ENCODE data around the gene HSPB7.
"Not testable (repeated sequence)": the region's sequence is repeated elsewhere in the genome, so short reads cannot be mapped to it uniquely, and the experiment has no call there.

The HSPB7 gene

DNA sequence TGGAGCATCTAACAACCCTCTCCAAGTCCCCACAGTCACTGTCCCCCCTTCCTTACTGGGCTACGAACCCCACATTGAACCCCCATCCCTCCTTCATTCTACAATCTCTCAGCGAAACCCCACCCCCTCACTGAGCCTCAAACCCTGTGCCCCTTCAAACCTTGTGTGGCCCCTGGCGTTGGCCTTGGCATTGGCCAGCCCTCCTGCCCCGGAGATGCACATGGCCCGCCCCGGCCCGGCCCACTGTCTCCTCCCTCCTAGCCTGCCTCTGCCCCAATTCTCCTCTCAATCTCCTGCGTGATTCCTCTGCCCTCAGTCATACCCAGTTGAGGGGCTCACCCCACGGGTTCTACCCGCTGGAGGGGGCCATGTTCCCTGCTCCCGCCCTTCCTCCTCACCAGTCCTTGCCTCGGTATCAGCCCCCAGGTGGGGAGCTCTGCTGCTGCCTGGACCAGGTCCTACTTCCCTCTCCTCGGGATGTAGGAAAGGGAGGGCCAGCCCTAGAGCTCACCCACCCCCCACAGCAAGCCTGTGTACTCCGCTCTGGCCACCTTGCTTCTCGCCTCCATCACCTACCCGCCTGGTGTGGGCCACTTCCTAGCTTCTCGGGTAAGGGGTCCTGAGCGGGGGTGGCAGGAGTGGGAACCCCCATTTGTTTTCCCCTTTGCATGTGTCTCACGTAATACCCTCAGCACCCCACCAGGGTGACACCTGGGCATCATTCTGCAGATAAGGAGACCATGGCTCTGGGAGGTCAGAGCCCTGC is 10.6 kb upstream of the HSPB7 start:
- Histone ChIP-seq H3K4me1 (ENCODE audit: insufficient read depth, insufficient read length) (peaks cover 2% of the 10 kb centered on the region), H3K27me3 (ENCODE audit: insufficient read depth, insufficient read length) (no peaks in the 10 kb centered on the region), H3K4me3 (ENCODE audit: insufficient read length, low read depth) (no peak overlapping the region), H3K9ac (ENCODE audit: insufficient read length, low read depth) (no peak overlapping the region), H3K36me3 (ENCODE audit: insufficient read depth, insufficient read length, low read length) (no peaks in the 10 kb centered on the region), H3K9me3 (ENCODE audit: insufficient read depth, low read length) (no peaks in the 10 kb centered on the region)
- no peak for DNase-seq (ENCODE audit: low read depth, low spot score)
- TF ChIP-seq YY1 (IDR thresholded peaks at IDR 0.05; ENCODE audit: insufficient read depth, insufficient read length) (no peak), SUZ12 (IDR thresholded peaks at IDR 0.05; ENCODE audit: extremely low read depth, insufficient read depth, insufficient read length) (no peak), ZNF274 (IDR thresholded peaks at IDR 0.05; ENCODE audit: low read depth, low read length) (no peak)

DNA sequence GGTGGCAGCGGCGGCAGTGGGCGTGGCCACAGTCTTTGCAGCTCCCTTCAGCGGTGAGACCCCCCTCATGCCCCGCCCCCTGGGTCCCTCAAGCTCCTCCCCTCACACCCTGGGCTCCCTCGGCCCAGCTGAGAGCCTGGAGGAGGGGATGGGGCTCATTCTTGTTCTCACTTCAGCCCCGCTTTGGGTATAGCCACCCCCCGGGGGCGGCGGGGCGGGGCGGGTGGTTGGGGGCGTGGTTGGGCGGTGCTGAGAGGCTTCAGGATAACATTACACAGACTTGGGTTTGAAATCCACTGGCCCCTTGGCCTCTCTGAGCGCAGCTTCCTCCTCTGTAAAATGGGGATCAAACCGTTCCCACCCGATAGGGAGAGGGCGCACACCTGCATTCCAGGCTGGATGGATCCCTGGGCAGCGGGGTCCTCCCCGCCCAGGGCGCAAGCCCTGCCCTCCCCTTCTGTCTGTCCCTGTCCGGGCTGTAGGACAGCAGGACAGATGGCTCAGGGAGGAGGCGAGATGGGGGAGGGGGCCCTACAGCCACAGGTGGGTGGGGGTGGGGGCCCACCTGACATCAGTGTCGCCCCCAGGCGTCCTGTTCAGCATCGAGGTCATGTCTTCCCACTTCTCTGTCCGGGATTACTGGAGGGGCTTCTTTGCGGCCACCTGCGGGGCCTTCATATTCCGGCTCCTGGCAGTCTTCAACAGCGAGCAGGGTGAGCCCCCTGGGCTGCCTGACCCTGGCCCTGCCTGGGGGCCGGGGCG is 9.1 kb upstream of the HSPB7 start:
- TF ChIP-seq SUZ12 (IDR thresholded peaks at IDR 0.05; ENCODE audit: extremely low read depth, insufficient read depth, insufficient read length) (no peak), YY1 (IDR thresholded peaks at IDR 0.05; ENCODE audit: insufficient read depth, insufficient read length) (no peak), ZNF274 (IDR thresholded peaks at IDR 0.05; ENCODE audit: low read depth, low read length) (no peak)
- Histone ChIP-seq H3K27me3 (ENCODE audit: insufficient read depth, insufficient read length) (no peaks in the 10 kb centered on the region), H3K9me3 (ENCODE audit: insufficient read depth, low read length) (no peaks in the 10 kb centered on the region), H3K9ac (ENCODE audit: insufficient read length, low read depth) (peak overlapping the region; percentile 61), H3K4me3 (ENCODE audit: insufficient read length, low read depth) (no peak overlapping the region), H3K36me3 (ENCODE audit: insufficient read depth, insufficient read length, low read length) (no peaks in the 10 kb centered on the region), H3K4me1 (ENCODE audit: insufficient read depth, insufficient read length) (no peaks in the 10 kb centered on the region)
- peak; percentile 70 for DNase-seq (ENCODE audit: low read depth, low spot score)

DNA sequence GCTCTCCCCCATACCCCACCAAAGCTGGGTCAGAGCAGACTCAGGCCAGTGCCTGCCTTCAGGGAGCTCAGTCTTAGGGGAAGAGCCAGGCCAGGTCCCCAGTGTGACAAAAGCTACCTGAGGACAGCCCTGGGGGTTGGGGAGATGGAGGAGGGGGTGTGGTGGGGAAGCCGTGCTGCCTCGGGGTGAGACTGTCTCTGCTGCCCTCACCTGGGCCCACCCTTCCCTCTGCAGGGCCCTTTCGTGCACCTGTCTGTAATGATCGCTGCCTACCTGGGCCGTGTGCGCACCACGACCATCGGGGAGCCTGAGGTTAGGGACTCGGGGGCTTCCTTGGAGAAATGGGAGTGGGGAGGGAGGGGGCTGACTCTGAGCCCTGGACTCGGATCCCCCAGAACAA is 8.5 kb upstream of the HSPB7 start:
- not testable (repeated sequence) for H3K4me1 ChIP-seq (ENCODE audit: insufficient read depth, insufficient read length); H3K9ac ChIP-seq (ENCODE audit: insufficient read length, low read depth); H3K27me3 ChIP-seq (ENCODE audit: insufficient read depth, insufficient read length); DNase-seq (ENCODE audit: low read depth, low spot score); H3K36me3 ChIP-seq (ENCODE audit: insufficient read depth, insufficient read length, low read length); H3K4me3 ChIP-seq (ENCODE audit: insufficient read length, low read depth); H3K9me3 ChIP-seq (ENCODE audit: insufficient read depth, low read length)

DNA sequence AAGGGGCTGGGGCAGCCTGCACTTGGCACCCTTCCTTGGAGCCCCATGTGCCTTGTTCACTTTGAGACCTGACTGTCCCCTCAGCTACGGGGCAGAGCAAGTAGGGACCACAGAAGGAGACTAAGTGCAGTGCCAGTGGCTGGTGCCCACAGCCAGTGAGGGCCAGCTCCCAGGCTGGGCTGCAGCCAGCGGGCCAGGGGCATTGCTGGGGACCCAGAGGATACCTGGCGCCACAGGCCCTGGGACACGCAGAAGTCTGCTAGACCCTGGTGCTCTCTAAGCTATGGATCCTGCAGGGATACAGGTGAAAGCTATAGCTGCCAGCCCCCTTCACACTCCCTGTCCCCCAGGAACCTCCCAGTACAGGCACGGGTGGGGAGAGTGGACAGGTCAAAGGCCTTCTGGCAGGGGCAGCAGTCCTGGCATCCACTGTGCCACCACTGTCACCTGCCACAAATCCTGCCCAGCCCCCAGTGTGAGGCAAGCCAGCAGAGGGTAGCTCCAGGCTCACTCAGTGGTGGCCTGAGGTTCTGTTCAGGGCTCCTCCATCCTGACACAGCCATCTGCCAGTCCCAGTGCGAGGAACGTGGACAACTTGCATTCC is 5.3 kb upstream of the HSPB7 start:
- TF ChIP-seq YY1 (IDR thresholded peaks at IDR 0.05; ENCODE audit: insufficient read depth, insufficient read length) (no peak), ZNF274 (IDR thresholded peaks at IDR 0.05; ENCODE audit: low read depth, low read length) (no peak)
- Histone ChIP-seq H3K36me3 (ENCODE audit: insufficient read depth, insufficient read length, low read length) (no peaks in the 10 kb centered on the region), H3K4me1 (ENCODE audit: insufficient read depth, insufficient read length) (peaks cover 12% of the 10 kb centered on the region), H3K4me3 (ENCODE audit: insufficient read length, low read depth) (no peak overlapping the region), H3K9me3 (ENCODE audit: insufficient read depth, low read length) (no peaks in the 10 kb centered on the region), H3K27me3 (ENCODE audit: insufficient read depth, insufficient read length) (no peaks in the 10 kb centered on the region), H3K9ac (ENCODE audit: insufficient read length, low read depth) (no peak overlapping the region)
- DNase-seq (ENCODE audit: low read depth, low spot score) = no peak

DNA sequence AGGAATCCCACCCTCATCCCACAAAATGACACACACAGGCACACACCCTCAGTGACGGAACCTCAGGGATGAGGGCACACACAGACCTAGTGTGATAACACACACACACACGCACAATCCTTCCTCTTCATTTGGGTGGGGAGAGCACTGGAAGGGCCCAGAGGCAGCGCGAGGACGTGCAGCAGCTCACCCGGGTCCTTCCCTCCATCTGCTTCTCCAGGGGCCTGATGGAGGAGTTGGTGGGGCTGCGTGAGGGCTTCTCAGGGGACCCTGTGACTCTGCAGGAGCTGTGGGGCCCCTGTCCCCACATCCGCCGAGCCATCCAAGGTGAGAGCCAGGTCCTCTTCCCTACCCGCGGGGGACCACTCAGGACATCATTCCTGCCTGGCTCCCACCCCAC is 4.5 kb upstream of the HSPB7 start:
- DNase-seq (ENCODE audit: low read depth, low spot score) = no peak
- Histone ChIP-seq H3K9ac (ENCODE audit: insufficient read length, low read depth) (no peak overlapping the region), H3K36me3 (ENCODE audit: insufficient read depth, insufficient read length, low read length) (no peaks in the 10 kb centered on the region), H3K4me3 (ENCODE audit: insufficient read length, low read depth) (no peak overlapping the region), H3K4me1 (ENCODE audit: insufficient read depth, insufficient read length) (peaks cover 14% of the 10 kb centered on the region), H3K9me3 (ENCODE audit: insufficient read depth, low read length) (no peaks in the 10 kb centered on the region), H3K27me3 (ENCODE audit: insufficient read depth, insufficient read length) (no peaks in the 10 kb centered on the region)
- TF ChIP-seq ZNF274 (IDR thresholded peaks at IDR 0.05; ENCODE audit: low read depth, low read length) = no peak
- TF ChIP-seq SUZ12 (IDR thresholded peaks at IDR 0.05; ENCODE audit: extremely low read depth, insufficient read depth, insufficient read length) = no peak
- TF ChIP-seq YY1 (IDR thresholded peaks at IDR 0.05; ENCODE audit: insufficient read depth, insufficient read length) = no peak

DNA sequence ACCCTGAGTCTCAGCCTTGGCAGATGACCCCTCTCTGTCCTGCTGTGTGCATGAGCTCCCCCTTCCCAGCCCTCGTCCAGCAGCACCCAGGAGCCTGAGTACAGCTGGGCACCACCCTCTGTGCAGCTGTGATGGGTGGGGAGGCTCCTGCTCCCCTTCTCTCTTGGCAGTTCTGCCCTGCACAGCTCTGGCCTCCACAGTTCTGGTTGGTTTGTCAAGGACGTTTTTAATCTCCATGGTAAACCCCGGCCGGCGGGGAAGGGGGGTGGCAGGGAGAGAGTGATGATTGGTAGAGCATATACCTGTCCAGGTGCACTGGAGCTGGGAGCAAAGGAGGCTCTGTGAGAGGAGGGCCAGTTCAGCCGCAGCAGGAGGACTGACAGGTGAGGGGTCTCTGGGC is 3.8 kb upstream of the HSPB7 start, which contains the start of gene CLCNKA:
TSS of gene CLCNKA (plus strand) at position 356 of the 400 bp plus-strand sequence. CDS start 584 bp downstream, outside the sequence.
- DNase-seq (ENCODE audit: low read depth, low spot score) = no peak
- Histone ChIP-seq H3K9me3 (ENCODE audit: insufficient read depth, low read length) (no peaks in the 10 kb centered on the region), H3K4me3 (ENCODE audit: insufficient read length, low read depth) (no peak within 1 kb of the TSS), H3K4me1 (ENCODE audit: insufficient read depth, insufficient read length) (peaks cover 17% of the 10 kb centered on the region), H3K9ac (ENCODE audit: insufficient read length, low read depth) (no peak within 1 kb of the TSS), H3K27me3 (ENCODE audit: insufficient read depth, insufficient read length) (no peaks in the 10 kb centered on the region), H3K36me3 (ENCODE audit: insufficient read depth, insufficient read length, low read length) (no peaks in the 10 kb centered on the region)
- no peak for TF ChIP-seq ZNF274 (IDR thresholded peaks at IDR 0.05; ENCODE audit: low read depth, low read length)
- no peak for TF ChIP-seq YY1 (IDR thresholded peaks at IDR 0.05; ENCODE audit: insufficient read depth, insufficient read length)
- TF ChIP-seq SUZ12 (IDR thresholded peaks at IDR 0.05; ENCODE audit: extremely low read depth, insufficient read depth, insufficient read length) = no peak

DNA sequence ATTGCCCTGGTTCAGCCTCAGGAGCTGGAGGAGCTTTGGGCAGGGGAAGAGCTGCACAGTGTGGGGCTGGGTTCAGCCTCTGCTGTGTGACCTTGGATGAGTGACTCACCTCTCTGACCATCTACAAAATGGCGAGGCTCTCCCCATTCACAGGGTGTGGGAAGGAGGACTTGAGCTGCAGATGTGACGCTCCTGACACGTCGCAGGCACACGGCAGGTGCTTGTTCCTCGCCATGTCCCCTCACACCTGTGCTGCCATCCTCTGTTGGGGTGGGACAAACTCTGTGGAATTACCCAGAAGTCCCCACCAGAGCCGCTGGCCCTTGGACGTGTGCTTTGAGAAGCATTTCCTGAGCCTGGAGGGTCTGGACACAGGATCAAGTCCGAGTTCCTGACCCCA is 3.0 kb upstream of the HSPB7 start:
- H3K4me1 ChIP-seq (ENCODE audit: insufficient read depth, insufficient read length) = peaks cover 17% of the 10 kb centered on the region
- H3K4me3 ChIP-seq (ENCODE audit: insufficient read length, low read depth); H3K27me3 ChIP-seq (ENCODE audit: insufficient read depth, insufficient read length); DNase-seq (ENCODE audit: low read depth, low spot score); H3K9me3 ChIP-seq (ENCODE audit: insufficient read depth, low read length); H3K9ac ChIP-seq (ENCODE audit: insufficient read length, low read depth); H3K36me3 ChIP-seq (ENCODE audit: insufficient read depth, insufficient read length, low read length): not testable (repeated sequence)
